Nephron (organoid): ENCODE measurements around the gene SRP14.

Source experiments
- H3K27ac Mint-ChIP-seq, 3 experiments: 2 replicates each; pipeline ENCODE4 v1.8.0; 2020; ENCODE audit warnings: mixed read lengths in 3 of 3, mild to moderate bottlenecking in 2 of 3, moderate library complexity in 1 of 3
- H3K27me3 Mint-ChIP-seq: 2 replicates; pipeline ENCODE4 v1.8.0; 2021; ENCODE audit warnings: low read depth, mild to moderate bottlenecking, moderate library complexity, mixed read lengths
- H3K36me3 Mint-ChIP-seq: 2 replicates; pipeline ENCODE4 v1.8.0; 2020; ENCODE audit warnings: low read depth, mixed read lengths
- H3K4me1 Mint-ChIP-seq: 2 replicates; pipeline ENCODE4 v1.8.0; 2020; ENCODE audit warnings: mixed read lengths
- H3K4me3 Mint-ChIP-seq, 3 experiments: 2 replicates each; pipeline ENCODE4 v1.8.0; 2020; ENCODE audit warnings: mild to moderate bottlenecking in 3 of 3, mixed read lengths in 3 of 3, moderate library complexity in 2 of 3
- H3K9me3 Mint-ChIP-seq: 2 replicates; pipeline ENCODE4 v1.8.0; 2020; ENCODE audit warnings: mixed read lengths
- CTCF ChIP-seq, 3 experiments: fragments of 200-600 bp; sonication (generic); IDR thresholded peaks; one replicate each; pipeline ENCODE4 v1.5.0; 2021; ENCODE audit warnings: antibody characterized with exemption in 3 of 3; ENCODE audit not compliant: unreplicated experiment in 3 of 3

The SRP14 gene

DNA sequence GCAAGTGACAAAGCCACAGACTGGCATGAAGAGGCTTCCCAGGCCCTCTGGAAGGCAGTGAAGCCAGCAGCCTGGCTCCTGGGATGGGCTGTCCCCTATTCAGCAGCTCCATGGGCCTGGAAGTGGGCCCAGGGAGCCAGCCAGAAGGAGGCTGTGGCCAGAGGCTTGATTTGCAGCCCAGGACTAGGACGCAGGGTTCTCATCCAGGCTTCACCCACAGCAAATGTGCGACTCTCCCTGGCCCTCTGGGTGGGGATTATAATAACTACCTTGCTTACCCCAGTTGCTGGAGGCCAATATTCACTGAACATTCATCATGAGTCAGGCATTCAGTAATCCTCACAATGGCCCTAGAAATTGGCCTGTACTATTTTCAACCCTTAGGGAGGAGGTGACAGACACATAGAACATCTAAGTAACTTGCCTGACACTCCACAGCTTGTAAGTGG lies 24.6 kb upstream of the SRP14 start:
- Mint-ChIP-seq H3K27me3 (no peaks in the 10 kb centered on the region), H3K27ac (peak overlapping the region in 1 of 3 experiments; percentile 55), H3K4me3 (no peak overlapping the region), H3K4me1 (peaks cover 46% of the 10 kb centered on the region), H3K9me3 (no peaks in the 10 kb centered on the region), H3K36me3 (no peaks in the 10 kb centered on the region)
- no peak for TF ChIP-seq CTCF (IDR thresholded peaks at IDR 0.05; ENCODE audit: unreplicated experiment in 3 of 3)

- H3K4me1 Mint-ChIP-seq = peaks cover 47% of the 10 kb centered on the region
- no peak overlapping the region for H3K4me3 Mint-ChIP-seq
- TF ChIP-seq CTCF (IDR thresholded peaks at IDR 0.05; ENCODE audit: unreplicated experiment in 3 of 3) = no peak
- no peaks in the 10 kb centered on the region for H3K27me3 Mint-ChIP-seq
- no peaks in the 10 kb centered on the region for H3K36me3 Mint-ChIP-seq
- no peaks in the 10 kb centered on the region for H3K9me3 Mint-ChIP-seq
- H3K27ac Mint-ChIP-seq = peak overlapping the region in 1 of 3 experiments; percentile 60
These were observed 24.0 kb upstream of the SRP14 start for GRCh38 chr15:40062816-40063562.

GRCh38 chr15:40061212-40061901 lies 22.4 kb upstream of the SRP14 start:
- no peak for TF ChIP-seq CTCF (IDR thresholded peaks at IDR 0.05; ENCODE audit: unreplicated experiment in 3 of 3)
- H3K4me1 Mint-ChIP-seq = peaks cover 46% of the 10 kb centered on the region
- no peaks in the 10 kb centered on the region for H3K36me3 Mint-ChIP-seq
- H3K4me3 Mint-ChIP-seq = no peak overlapping the region
- H3K27ac Mint-ChIP-seq = no peak overlapping the region
- no peaks in the 10 kb centered on the region for H3K27me3 Mint-ChIP-seq
- no peaks in the 10 kb centered on the region for H3K9me3 Mint-ChIP-seq

GRCh38 chr15:40060236-40060961 lies 21.4 kb upstream of the SRP14 start:
- Mint-ChIP-seq H3K27ac (peak overlapping the region in 2 of 3 experiments; percentile 3 to 18), H3K4me1 (peaks cover 48% of the 10 kb centered on the region), H3K36me3 (no peaks in the 10 kb centered on the region), H3K9me3 (no peaks in the 10 kb centered on the region), H3K4me3 (no peak overlapping the region), H3K27me3 (no peaks in the 10 kb centered on the region)
- no peak for TF ChIP-seq CTCF (IDR thresholded peaks at IDR 0.05; ENCODE audit: unreplicated experiment in 3 of 3)

DNA sequence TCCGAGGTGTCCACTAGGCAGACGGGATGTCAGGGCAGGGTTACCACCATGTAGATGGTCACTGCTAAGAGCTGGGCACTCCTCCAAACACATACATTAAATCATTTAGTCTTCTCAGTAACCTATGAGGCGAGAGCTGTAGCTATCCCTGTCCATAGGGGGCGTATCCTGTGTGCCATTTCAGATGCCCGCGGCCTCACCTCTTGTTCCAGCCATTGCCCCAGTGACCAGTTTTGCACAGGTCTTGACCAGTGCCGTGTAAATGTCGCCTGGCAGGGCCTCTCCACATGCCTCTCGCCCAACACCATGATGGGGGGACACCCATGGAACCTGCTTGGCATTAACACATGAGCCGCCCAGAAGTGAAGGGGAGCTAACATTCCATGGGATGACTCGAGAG lies 20.8 kb upstream of the SRP14 start:
- Mint-ChIP-seq H3K36me3 (no peaks in the 10 kb centered on the region), H3K4me1 (peaks cover 48% of the 10 kb centered on the region), H3K27ac (peak overlapping the region; percentile 17 to 61 (median 18)), H3K4me3 (no peak overlapping the region), H3K9me3 (no peaks in the 10 kb centered on the region), H3K27me3 (no peaks in the 10 kb centered on the region)
- TF ChIP-seq CTCF (IDR thresholded peaks at IDR 0.05; ENCODE audit: unreplicated experiment in 3 of 3) = no peak
